ENCODE measurements around the gene ZNF532. TPM values are rescaled to one million over a fixed set of nuclear protein-coding genes. Genes with fewer than 3 reads are reported as not detected.

The ZNF532 gene
- polyA plus RNA-seq, 1 donor (not counting 4 experiments of a cell fraction or from before 2014, with no cell fraction given) = 31.5 TPM

GRCh38 chr18:58838946-58839345 is 25.7 kb upstream of the ZNF532 start:
- FAIRE-seq (no peak), DNase-seq (ENCODE audit: low read depth, low spot score) (no peak)
- H3K9me3 ChIP-seq (ENCODE audit: control insufficient read depth, low read depth, low read length) = peaks cover 3% of the 10 kb centered on the region
- H3K9me1 ChIP-seq (ENCODE audit: control insufficient read depth, extremely low read depth, insufficient read depth, low read length) = no peaks in the 10 kb centered on the region
- dilution Hi-C loops (cut with MboI; ENCODE audit: extremely low pct_ligation_motif_present, low sequenced_read_pairs) = no loop called here
- H3K4me1 ChIP-seq (ENCODE audit: control insufficient read depth, extremely low read depth, insufficient read depth, low read length) = no peaks in the 10 kb centered on the region
- no peaks in the 10 kb centered on the region for H4K20me1 ChIP-seq (ENCODE audit: control insufficient read depth, extremely low read depth, insufficient read depth, low read length)
- no peaks in the 10 kb centered on the region for H3K27me3 ChIP-seq (ENCODE audit: control insufficient read depth, extremely low read depth, insufficient read depth, low read length)
- no peak overlapping the region for H2AFZ ChIP-seq (ENCODE audit: control insufficient read depth, low read length)
- no peaks in the 10 kb centered on the region for H3K36me3 ChIP-seq (ENCODE audit: control insufficient read depth in 2 of 2, extremely low read depth in 1 of 2, insufficient read depth in 2 of 2, low read length in 2 of 2)
- H3K4me3 ChIP-seq (ENCODE audit: control insufficient read depth in 2 of 3, extremely low read depth in 1 of 3, insufficient read depth in 2 of 3, low read depth in 1 of 3, low read length in 3 of 3) = no peak overlapping the region
- no peak for TF ChIP-seq CTCF (optimal IDR thresholded peaks at IDR 0.05 in 1 of 3, IDR thresholded peaks at IDR 0.05 in 1 of 3, conservative IDR thresholded peaks at IDR 0.05 in 1 of 3; ENCODE audit: extremely low read depth in 1 of 3, insufficient read depth in 2 of 3, low read length in 3 of 3)
- H3K79me2 ChIP-seq (ENCODE audit: control insufficient read depth, insufficient read depth, low read length) = no peaks in the 10 kb centered on the region
- no peak overlapping the region for H3K9ac ChIP-seq (ENCODE audit: control insufficient read depth, extremely low read depth, insufficient read depth, low read length)
- H3K27ac ChIP-seq (ENCODE audit: control insufficient read depth, insufficient read depth, low read length) = no peak overlapping the region
- H3K4me2 ChIP-seq (ENCODE audit: control insufficient read depth, extremely low read depth, insufficient read depth, low read depth, low read length) = no peak overlapping the region

GRCh38 chr18:58842978-58843687 is 21.5 kb upstream of the ZNF532 start:
- Histone ChIP-seq H3K4me2 (ENCODE audit: control insufficient read depth, extremely low read depth, insufficient read depth, low read depth, low read length) (no peak overlapping the region), H3K9me3 (ENCODE audit: control insufficient read depth, low read depth, low read length) (peaks cover 3% of the 10 kb centered on the region), H3K4me3 (ENCODE audit: control insufficient read depth in 2 of 3, extremely low read depth in 1 of 3, insufficient read depth in 2 of 3, low read depth in 1 of 3, low read length in 3 of 3) (no peak overlapping the region), H4K20me1 (ENCODE audit: control insufficient read depth, extremely low read depth, insufficient read depth, low read length) (no peaks in the 10 kb centered on the region), H3K27me3 (ENCODE audit: control insufficient read depth, extremely low read depth, insufficient read depth, low read length) (no peaks in the 10 kb centered on the region), H3K9ac (ENCODE audit: control insufficient read depth, extremely low read depth, insufficient read depth, low read length) (no peak overlapping the region), H3K27ac (ENCODE audit: control insufficient read depth, insufficient read depth, low read length) (no peak overlapping the region), H3K4me1 (ENCODE audit: control insufficient read depth, extremely low read depth, insufficient read depth, low read length) (peaks cover 3% of the 10 kb centered on the region), H2AFZ (ENCODE audit: control insufficient read depth, low read length) (no peak overlapping the region), H3K9me1 (ENCODE audit: control insufficient read depth, extremely low read depth, insufficient read depth, low read length) (no peaks in the 10 kb centered on the region), H3K36me3 (ENCODE audit: control insufficient read depth in 2 of 2, extremely low read depth in 1 of 2, insufficient read depth in 2 of 2, low read length in 2 of 2) (no peaks in the 10 kb centered on the region), H3K79me2 (ENCODE audit: control insufficient read depth, insufficient read depth, low read length) (no peaks in the 10 kb centered on the region)
- no peak for DNase-seq (ENCODE audit: low read depth, low spot score)
- TF ChIP-seq EZH2 (IDR thresholded peaks at IDR 0.05; ENCODE audit: low read length) (no peak), CTCF (optimal IDR thresholded peaks at IDR 0.05 in 1 of 3, IDR thresholded peaks at IDR 0.05 in 1 of 3, conservative IDR thresholded peaks at IDR 0.05 in 1 of 3; ENCODE audit: extremely low read depth in 1 of 3, insufficient read depth in 2 of 3, low read length in 3 of 3) (no peak)
- dilution Hi-C loops (cut with MboI; ENCODE audit: extremely low pct_ligation_motif_present, low sequenced_read_pairs) = no loop called here
- no peak for FAIRE-seq

Data from keratinocyte (primary cell).